Measurements from ENCODE around the gene MICU2. TPM values are rescaled to one million over a fixed set of nuclear protein-coding genes. Genes with fewer than 3 reads are reported as not detected.

Gene MICU2
- total RNA-seq, 1 experiment from 2014 or later: 24.2 TPM

- CTCF ChIA-PET: interaction anchor here (1.5 kb wide), 1 partner anchor 16 kb away, joined by 3 read pairs; no protein-coding TSS in a partner anchor
- POLR2A ChIA-PET: no interaction called here
- BruUV-seq (replicated peaks): no TSS peak
These were observed 142.8 kb downstream of the MICU2 start for GRCh38 chr13:21461131-21461530.

DNA sequence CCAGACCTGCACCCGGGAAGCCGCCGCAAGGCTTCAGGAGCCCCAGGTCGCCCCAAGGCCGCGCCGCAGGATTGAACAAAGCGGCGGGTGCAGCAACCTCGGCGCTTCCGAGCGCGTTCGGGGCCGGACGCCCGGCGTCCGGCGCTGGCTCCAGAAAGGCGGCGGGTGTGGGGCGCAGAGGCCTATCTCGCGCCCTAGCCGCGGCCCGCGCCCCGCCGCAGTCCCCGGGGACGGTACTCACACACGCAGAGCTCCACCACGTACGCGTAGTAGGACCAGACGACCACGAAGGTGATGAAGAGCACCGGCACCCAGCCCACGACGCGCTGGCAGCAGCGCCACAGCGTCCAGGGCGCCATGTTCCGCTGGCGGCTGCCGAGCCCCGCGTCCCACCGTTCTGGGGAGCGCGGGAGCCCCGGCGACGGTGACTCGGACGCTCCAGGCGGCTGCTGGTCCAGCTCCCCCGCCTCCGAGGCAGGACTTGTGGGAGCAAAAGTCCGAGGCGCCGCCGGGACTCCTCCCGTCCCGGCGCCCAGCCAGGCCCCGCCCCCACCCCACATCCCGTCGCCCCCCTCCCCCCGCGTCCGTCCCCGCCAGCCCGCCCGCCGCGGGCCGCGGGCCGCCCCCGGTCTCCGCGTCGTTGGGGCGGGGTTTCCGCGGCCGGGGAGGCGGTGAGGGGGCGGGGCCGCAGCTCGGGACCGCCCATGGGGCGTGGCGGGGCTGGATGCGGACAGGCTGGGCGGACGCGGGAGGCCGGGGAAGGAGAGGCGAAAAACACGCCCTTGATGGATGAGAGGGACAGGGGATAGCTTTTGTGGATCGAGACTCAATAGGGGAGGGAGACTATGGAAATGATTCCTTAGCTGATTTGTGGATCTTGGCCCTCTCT, 144.9 kb downstream of the MICU2 start, which contains the start of gene ZDHHC20:
TSS of gene ZDHHC20 (minus strand) at position 491 of the 889 bp plus-strand sequence. CDS start at position 359, 132 bp downstream.
- peak within 1 kb of the TSS; percentile 90 for H3K4me3 ChIP-seq (ENCODE audit: low read depth in 2 of 2, low read length in 2 of 2)
- no peaks in the 10 kb centered on the region; the same call in 1 of the 2 replicates for H3K4me1 ChIP-seq (ENCODE audit: control insufficient read depth, insufficient read depth, low read length)
- intact Hi-C loops (cut with micrococcal nuclease; ENCODE audit: unreplicated experiment): no loop called here
- peak within 1 kb of the TSS; percentile 62 for H3K27ac ChIP-seq (ENCODE audit: low read length)
- in situ Hi-C loops (cut with HindIII; ENCODE audit: low pct_unique_long_range_greater_than_20kb, low sequenced_read_pairs): no loop called here
- CTCF ChIA-PET: no interaction called here
- POLR2A ChIA-PET: interaction anchor here (0.6 kb wide), 1 partner anchor 17 kb away, joined by 6 read pairs; no protein-coding TSS in a partner anchor
- BruUV-seq (replicated peaks): no TSS peak
- TF ChIP-seq POLR2AphosphoS5 (IDR thresholded peaks at IDR 0.05; ENCODE audit: low read depth, low read length): no peak
- TF ChIP-seq REST (IDR thresholded peaks at IDR 0.05; ENCODE audit: insufficient read depth in 1 of 2, low read depth in 2 of 2, low read length in 1 of 2): no peak
- TF ChIP-seq, protein P1, sequence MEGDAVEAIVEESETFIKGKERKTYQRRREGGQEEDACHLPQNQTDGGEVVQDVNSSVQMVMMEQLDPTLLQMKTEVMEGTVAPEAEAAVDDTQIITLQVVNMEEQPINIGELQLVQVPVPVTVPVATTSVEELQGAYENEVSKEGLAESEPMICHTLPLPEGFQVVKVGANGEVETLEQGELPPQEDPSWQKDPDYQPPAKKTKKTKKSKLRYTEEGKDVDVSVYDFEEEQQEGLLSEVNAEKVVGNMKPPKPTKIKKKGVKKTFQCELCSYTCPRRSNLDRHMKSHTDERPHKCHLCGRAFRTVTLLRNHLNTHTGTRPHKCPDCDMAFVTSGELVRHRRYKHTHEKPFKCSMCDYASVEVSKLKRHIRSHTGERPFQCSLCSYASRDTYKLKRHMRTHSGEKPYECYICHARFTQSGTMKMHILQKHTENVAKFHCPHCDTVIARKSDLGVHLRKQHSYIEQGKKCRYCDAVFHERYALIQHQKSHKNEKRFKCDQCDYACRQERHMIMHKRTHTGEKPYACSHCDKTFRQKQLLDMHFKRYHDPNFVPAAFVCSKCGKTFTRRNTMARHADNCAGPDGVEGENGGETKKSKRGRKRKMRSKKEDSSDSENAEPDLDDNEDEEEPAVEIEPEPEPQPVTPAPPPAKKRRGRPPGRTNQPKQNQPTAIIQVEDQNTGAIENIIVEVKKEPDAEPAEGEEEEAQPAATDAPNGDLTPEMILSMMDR (IDR thresholded peaks at IDR 0.05): no peak
- TF ChIP-seq SIN3A (IDR thresholded peaks at IDR 0.05; ENCODE audit: borderline replicate concordance, insufficient read depth, low read depth, low read length): no peak
- TF ChIP-seq TCF7L2 (IDR thresholded peaks at IDR 0.05; ENCODE audit: low read depth, low read length): no peak
- H3K36me3 ChIP-seq (ENCODE audit: control insufficient read depth, insufficient read depth, low read length): no peaks in the 10 kb centered on the region; the same call in 1 of the 2 replicates
- H3K27me3 ChIP-seq (ENCODE audit: control insufficient read depth, insufficient read depth, low read length): no peaks in the 10 kb centered on the region
- no peaks in the 10 kb centered on the region for H3K9me3 ChIP-seq (ENCODE audit: control insufficient read depth, insufficient read depth, low read depth, low read length)
- ATAC-seq (peak; percentile 97), DNase-seq (ENCODE audit: low read depth, low spot score) (no peak)

More at GRCh38 chr13:21461131-21461530, 142.8 kb downstream of the MICU2 start:
- intact Hi-C loops (cut with micrococcal nuclease; ENCODE audit: unreplicated experiment) (no loop called here), in situ Hi-C loops (cut with HindIII; ENCODE audit: low pct_unique_long_range_greater_than_20kb, low sequenced_read_pairs) (no loop called here)
- H3K36me3 ChIP-seq (ENCODE audit: control insufficient read depth, insufficient read depth, low read length): no peaks in the 10 kb centered on the region; the same call in 1 of the 2 replicates
- no peak for DNase-seq (ENCODE audit: low read depth, low spot score)
- no peaks in the 10 kb centered on the region; the same call in 1 of the 2 replicates for H3K4me1 ChIP-seq (ENCODE audit: control insufficient read depth, insufficient read depth, low read length)
- no peaks in the 10 kb centered on the region for H3K27me3 ChIP-seq (ENCODE audit: control insufficient read depth, insufficient read depth, low read length)
- no peak overlapping the region for H3K27ac ChIP-seq (ENCODE audit: low read length)
- TF ChIP-seq REST (IDR thresholded peaks at IDR 0.05; ENCODE audit: insufficient read depth in 1 of 2, low read depth in 2 of 2, low read length in 1 of 2): no peak
- TF ChIP-seq, protein P1 (IDR thresholded peaks at IDR 0.05): no peak
- no peak for ATAC-seq
- H3K9me3 ChIP-seq (ENCODE audit: control insufficient read depth, insufficient read depth, low read depth, low read length): no peaks in the 10 kb centered on the region
- no peak overlapping the region for H3K4me3 ChIP-seq (ENCODE audit: low read depth in 2 of 2, low read length in 2 of 2)
